Panc1 (cell line): ENCODE results near the gene SLC12A7. TPM values are rescaled to one million over a fixed set of nuclear protein-coding genes. Genes with fewer than 3 reads are reported as not detected.

ENCODE experiments used
- ATAC-seq: fragments of 200-7000 bp; cut with Tn5 transposase; 2 replicates; pipeline ENCODE4 v1.9.1; 2020; ENCODE audit warnings: mild to moderate bottlenecking, moderate library complexity
- BruUV-seq: library from RNA; stranded (reverse); fragments of 400-500 nt; replicated peaks from 2 replicates; lab custom pipeline; 2021; lab: Mats Ljungman, UMichigan
- CTCF ChIA-PET: fragments of 300-600 bp; sonication (Branson Sonifier 250); formaldehyde crosslinking; loops from one replicate; lab custom pipeline; 2022; ENCODE audit warnings: antibody characterized with exemption; lab: Charles Lee
- POLR2A ChIA-PET: fragments of 300-600 bp; sonication (Branson Sonifier 250); formaldehyde crosslinking; loops from one replicate; lab custom pipeline; 2022; ENCODE audit warnings: antibody characterized with exemption; lab: Charles Lee
- DNase-seq: peaks from one replicate; pipeline ENCODE4 v3.0.0-alpha.2; 2010; ENCODE audit warnings: low read depth, low spot score
- H3K27ac ChIP-seq: 2 replicates; pipeline ENCODE4 v1.5.1; 2011; ENCODE audit warnings: mild to moderate bottlenecking, low read length, inconsistent platforms
- H3K27me3 ChIP-seq: fragments of 200-500 bp; sonication (Bioruptor generic); 2 replicates; pipeline ENCODE4 v1.6.0; 2014; ENCODE audit warnings: low read length, inconsistent platforms; ENCODE audit not compliant: control insufficient read depth, insufficient read depth
- H3K36me3 ChIP-seq: fragments of 200-500 bp; sonication (Bioruptor generic); 2 replicates; pipeline ENCODE4 v1.5.1; 2014; ENCODE audit warnings: inconsistent platforms, mild to moderate bottlenecking, low read length, moderate library complexity; ENCODE audit not compliant: control insufficient read depth, insufficient read depth
- H3K4me1 ChIP-seq: 2 replicates; pipeline ENCODE4 v1.5.1; 2011; ENCODE audit warnings: inconsistent platforms, mild to moderate bottlenecking, low read length, moderate library complexity; ENCODE audit not compliant: control insufficient read depth, insufficient read depth
- H3K4me3 ChIP-seq, 2 experiments: 2 replicates each; pipeline ENCODE4 v1.5.1; 2011 to 2012; ENCODE audit warnings: low read depth in 2 of 2, low read length in 2 of 2, mild to moderate bottlenecking in 2 of 2, inconsistent platforms in 1 of 2, moderate library complexity in 1 of 2
- H3K9me3 ChIP-seq: fragments of 200-500 bp; sonication (Bioruptor generic); 2 replicates; pipeline ENCODE4 v1.5.1; 2014; ENCODE audit warnings: low read depth, mild to moderate bottlenecking, inconsistent platforms, low read length, moderate library complexity; ENCODE audit not compliant: control insufficient read depth, insufficient read depth
- POLR2AphosphoS5 ChIP-seq: IDR thresholded peaks from 2 replicates; pipeline ENCODE4 v1.6.1; 2012; ENCODE audit warnings: mild to moderate bottlenecking, low read depth, low read length, moderate library complexity
- SIN3A ChIP-seq: IDR thresholded peaks from 2 replicates; pipeline ENCODE4 v1.6.1; 2012; ENCODE audit warnings: low read depth, mild to moderate bottlenecking, low read length, moderate library complexity, borderline replicate concordance; ENCODE audit not compliant: insufficient read depth
- TCF7L2 ChIP-seq: IDR thresholded peaks from 2 replicates; pipeline ENCODE4 v1.6.1; 2011; ENCODE audit warnings: mild to moderate bottlenecking, low read depth, low read length, inconsistent platforms
- in situ Hi-C: cut with HindIII; loops from 2 replicates; pipeline ENCODE4 v1.10.0; 2016; ENCODE audit warnings: low sequenced_read_pairs, low pct_unique_long_range_greater_than_20kb
- intact Hi-C: fragments of 100-400 bp; cut with micrococcal nuclease; formaldehyde crosslinking; loops from one replicate; pipeline ENCODE4 v1.10.0; 2022; ENCODE audit not compliant: unreplicated experiment
- total RNA-seq: library from RNA; stranded (reverse); gene quantifications from one replicate; pipeline ENCODE4 v1.2.1, GENCODE V29; 2021; ENCODE audit not compliant: unreplicated experiment
- TF ChIP-seq, protein P1 (sequence below), 2 experiments: IDR thresholded peaks; 2 replicates each; pipeline ENCODE4 v1.6.1; 2011 to 2012; ENCODE audit warnings: low read depth in 2 of 2, control low read depth in 1 of 2, low read length in 1 of 2, mild to moderate bottlenecking in 1 of 2, moderate library complexity in 1 of 2; ENCODE audit not compliant: insufficient read depth in 1 of 2
- TF ChIP-seq, protein P2 (sequence below): fragments of 450-650 bp; IDR thresholded peaks from 2 replicates; pipeline ENCODE4 v1.5.1; 2017; ENCODE audit warnings: mild to moderate bottlenecking

The SLC12A7 gene
- total RNA-seq, 1 experiment from 2014 or later: 297 TPM

DNA sequence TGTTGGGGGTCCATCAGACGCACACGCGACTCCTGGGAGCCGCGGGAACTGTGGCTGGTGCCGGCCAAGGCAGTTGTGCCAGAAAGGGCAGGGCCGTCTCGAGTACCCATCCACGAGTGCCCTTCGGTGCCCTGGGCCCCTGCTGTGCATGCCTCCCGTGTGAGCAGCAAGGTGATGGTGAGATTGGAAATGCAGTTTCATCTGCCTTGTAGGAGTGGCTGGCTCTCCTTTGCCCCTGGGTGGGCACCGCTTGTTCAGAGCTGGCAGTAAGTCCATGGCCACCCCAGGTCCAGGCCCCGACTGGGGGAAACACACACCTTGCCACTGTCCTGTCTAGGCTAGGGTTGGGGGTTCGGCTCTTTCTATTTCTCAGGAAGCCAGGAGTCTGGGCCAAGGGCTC lies 97.5 kb downstream of the SLC12A7 start:
- Histone ChIP-seq H3K4me1 (peaks cover 14% of the 10 kb centered on the region), H3K4me3 (no peak overlapping the region), H3K9me3 (no peaks in the 10 kb centered on the region), H3K27me3 (no peaks in the 10 kb centered on the region), H3K36me3 (no peaks in the 10 kb centered on the region), H3K27ac (no peak overlapping the region)
- in situ Hi-C loops (no loop called here), intact Hi-C loops (loop anchor here (5.0 kb wide), 1 partner anchor 92 kb away; no protein-coding TSS in a partner anchor)
- TF ChIP-seq SIN3A (no peak), POLR2AphosphoS5 (no peak), TCF7L2 (no peak)
- TF ChIP-seq, protein P1, sequence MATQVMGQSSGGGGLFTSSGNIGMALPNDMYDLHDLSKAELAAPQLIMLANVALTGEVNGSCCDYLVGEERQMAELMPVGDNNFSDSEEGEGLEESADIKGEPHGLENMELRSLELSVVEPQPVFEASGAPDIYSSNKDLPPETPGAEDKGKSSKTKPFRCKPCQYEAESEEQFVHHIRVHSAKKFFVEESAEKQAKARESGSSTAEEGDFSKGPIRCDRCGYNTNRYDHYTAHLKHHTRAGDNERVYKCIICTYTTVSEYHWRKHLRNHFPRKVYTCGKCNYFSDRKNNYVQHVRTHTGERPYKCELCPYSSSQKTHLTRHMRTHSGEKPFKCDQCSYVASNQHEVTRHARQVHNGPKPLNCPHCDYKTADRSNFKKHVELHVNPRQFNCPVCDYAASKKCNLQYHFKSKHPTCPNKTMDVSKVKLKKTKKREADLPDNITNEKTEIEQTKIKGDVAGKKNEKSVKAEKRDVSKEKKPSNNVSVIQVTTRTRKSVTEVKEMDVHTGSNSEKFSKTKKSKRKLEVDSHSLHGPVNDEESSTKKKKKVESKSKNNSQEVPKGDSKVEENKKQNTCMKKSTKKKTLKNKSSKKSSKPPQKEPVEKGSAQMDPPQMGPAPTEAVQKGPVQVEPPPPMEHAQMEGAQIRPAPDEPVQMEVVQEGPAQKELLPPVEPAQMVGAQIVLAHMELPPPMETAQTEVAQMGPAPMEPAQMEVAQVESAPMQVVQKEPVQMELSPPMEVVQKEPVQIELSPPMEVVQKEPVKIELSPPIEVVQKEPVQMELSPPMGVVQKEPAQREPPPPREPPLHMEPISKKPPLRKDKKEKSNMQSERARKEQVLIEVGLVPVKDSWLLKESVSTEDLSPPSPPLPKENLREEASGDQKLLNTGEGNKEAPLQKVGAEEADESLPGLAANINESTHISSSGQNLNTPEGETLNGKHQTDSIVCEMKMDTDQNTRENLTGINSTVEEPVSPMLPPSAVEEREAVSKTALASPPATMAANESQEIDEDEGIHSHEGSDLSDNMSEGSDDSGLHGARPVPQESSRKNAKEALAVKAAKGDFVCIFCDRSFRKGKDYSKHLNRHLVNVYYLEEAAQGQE (IDR thresholded peaks at IDR 0.05; ENCODE audit: insufficient read depth in 1 of 2, low read depth in 2 of 2, low read length in 1 of 2): no peak
- TF ChIP-seq, protein P2, sequence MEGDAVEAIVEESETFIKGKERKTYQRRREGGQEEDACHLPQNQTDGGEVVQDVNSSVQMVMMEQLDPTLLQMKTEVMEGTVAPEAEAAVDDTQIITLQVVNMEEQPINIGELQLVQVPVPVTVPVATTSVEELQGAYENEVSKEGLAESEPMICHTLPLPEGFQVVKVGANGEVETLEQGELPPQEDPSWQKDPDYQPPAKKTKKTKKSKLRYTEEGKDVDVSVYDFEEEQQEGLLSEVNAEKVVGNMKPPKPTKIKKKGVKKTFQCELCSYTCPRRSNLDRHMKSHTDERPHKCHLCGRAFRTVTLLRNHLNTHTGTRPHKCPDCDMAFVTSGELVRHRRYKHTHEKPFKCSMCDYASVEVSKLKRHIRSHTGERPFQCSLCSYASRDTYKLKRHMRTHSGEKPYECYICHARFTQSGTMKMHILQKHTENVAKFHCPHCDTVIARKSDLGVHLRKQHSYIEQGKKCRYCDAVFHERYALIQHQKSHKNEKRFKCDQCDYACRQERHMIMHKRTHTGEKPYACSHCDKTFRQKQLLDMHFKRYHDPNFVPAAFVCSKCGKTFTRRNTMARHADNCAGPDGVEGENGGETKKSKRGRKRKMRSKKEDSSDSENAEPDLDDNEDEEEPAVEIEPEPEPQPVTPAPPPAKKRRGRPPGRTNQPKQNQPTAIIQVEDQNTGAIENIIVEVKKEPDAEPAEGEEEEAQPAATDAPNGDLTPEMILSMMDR: no peak
- POLR2A ChIA-PET: no interaction called here
- no peak for ATAC-seq
- no TSS peak for BruUV-seq
- CTCF ChIA-PET: no interaction called here
- DNase-seq: no peak

DNA sequence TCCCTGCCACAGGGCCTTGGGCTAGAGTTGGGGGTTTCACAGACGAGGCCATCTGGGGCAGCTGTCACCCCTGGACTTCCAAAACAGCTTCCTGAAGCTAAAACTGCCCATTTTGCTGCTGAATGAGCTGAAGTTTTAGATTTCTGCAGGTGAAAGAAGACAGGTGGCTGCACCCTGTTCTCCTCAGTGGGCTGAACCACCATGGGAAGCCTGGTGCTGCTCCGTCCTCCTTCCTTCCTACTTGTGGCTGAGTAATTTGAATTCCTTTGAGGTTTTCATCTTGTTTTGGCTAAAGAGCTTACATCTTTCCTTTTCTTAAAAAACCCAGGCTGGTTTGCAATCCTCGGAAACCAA lies 97.9 kb downstream of the SLC12A7 start:
- no TSS peak for BruUV-seq
- ATAC-seq: no peak
- TF ChIP-seq POLR2AphosphoS5 (no peak), TCF7L2 (no peak)
- Histone ChIP-seq H3K27ac (no peak overlapping the region), H3K4me1 (peaks cover 14% of the 10 kb centered on the region), H3K4me3 (no peak overlapping the region), H3K36me3 (no peaks in the 10 kb centered on the region), H3K9me3 (no peaks in the 10 kb centered on the region), H3K27me3 (no peaks in the 10 kb centered on the region)
- intact Hi-C loops (loop anchor here (5.0 kb wide), 1 partner anchor 92 kb away; no protein-coding TSS in a partner anchor), in situ Hi-C loops (no loop called here)
- ChIA-PET CTCF (no interaction called here), POLR2A (no interaction called here)
- DNase-seq: no peak

DNA sequence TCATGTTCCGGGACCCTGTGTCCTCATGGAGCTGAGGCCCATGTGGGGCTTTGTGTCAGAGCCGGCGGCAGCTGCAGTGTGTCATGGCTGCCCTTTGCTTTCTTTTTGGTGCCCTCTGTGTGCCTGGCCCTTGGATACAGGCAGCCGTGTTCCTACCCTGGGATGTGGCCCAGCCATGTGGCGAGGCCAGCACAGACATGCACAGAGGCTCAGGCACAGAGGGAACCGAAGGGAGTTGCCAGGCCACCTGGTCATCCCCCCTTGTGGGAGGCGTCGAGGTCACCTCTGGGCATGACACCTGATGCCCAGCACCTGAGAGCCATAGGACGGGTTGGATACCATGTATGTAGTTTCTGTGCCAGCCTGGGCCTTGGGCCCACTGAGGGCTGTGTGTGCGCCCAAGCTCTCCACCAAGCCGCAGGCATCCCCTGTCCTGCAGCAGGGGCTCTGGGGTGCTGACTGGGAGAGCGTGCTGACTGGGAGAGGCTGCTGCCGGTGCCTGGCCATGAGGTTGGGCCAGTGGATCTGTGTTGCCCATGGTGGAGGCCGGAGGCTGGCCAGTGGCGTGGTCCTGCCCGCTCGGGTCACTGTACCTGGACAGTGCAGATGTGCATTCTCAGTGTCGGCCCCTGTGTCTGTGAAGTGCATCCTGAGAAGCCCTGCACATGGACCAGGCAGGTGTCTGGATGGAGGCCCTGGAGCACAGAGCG lies 98.5 kb downstream of the SLC12A7 start:
- POLR2A ChIA-PET: no interaction called here
- H3K27me3 ChIP-seq: no peaks in the 10 kb centered on the region
- H3K9me3 ChIP-seq: no peaks in the 10 kb centered on the region
- in situ Hi-C loops (no loop called here), intact Hi-C loops (loop anchor here (5.0 kb wide), 1 partner anchor 91 kb away; no protein-coding TSS in a partner anchor)
- no TSS peak for BruUV-seq
- H3K4me1 ChIP-seq: peaks cover 14% of the 10 kb centered on the region
- H3K27ac ChIP-seq: no peak overlapping the region
- no peak overlapping the region for H3K4me3 ChIP-seq
- ATAC-seq: no peak
- CTCF ChIA-PET: no interaction called here
- TF ChIP-seq SIN3A: no peak
- H3K36me3 ChIP-seq: no peaks in the 10 kb centered on the region
- DNase-seq: no peak
